K562 (cell line): Measurements from ENCODE around the gene NTM. TPM values are rescaled to one million over a fixed set of nuclear protein-coding genes. Genes with fewer than 3 reads are reported as not detected.

Experiments used
- ATAC-seq: fragments of 200-7000 bp; cut with Tn5 transposase; 3 replicates; pipeline ENCODE4 v1.9.1; 2020; ENCODE audit warnings: moderate library complexity
- BruUV-seq: library from RNA; stranded (reverse); fragments of 400-500 nt; replicated peaks from 2 replicates; lab custom pipeline; 2021; lab: Mats Ljungman, UMichigan
- CTCF ChIA-PET: fragments of 300-600 bp; formaldehyde crosslinking; extraction: SDS; loops from one replicate; lab custom pipeline; 2021; ENCODE audit warnings: low intra/inter-chr PET ratio; lab: Yijun Ruan, JAX
- POLR2A ChIA-PET: fragments of 300-600, 350-650 bp; sonication (Branson Sonifier 250); formaldehyde crosslinking; extraction: SDS; loops from one replicate; lab custom pipeline; 2021; ENCODE audit warnings: antibody characterized with exemption, inconsistent platforms; lab: Yijun Ruan, JAX
- DNase-seq, 4 experiments: peaks; one replicate each; pipeline versions ENCODE4 v3.0.0 to v3.0.0-alpha.2; 2011 to 2018; ENCODE audit warnings: low spot score in 3 of 4, mixed read lengths in 3 of 4; ENCODE audit errors: extremely low read depth in 1 of 4
- FAIRE-seq: peaks from 2 replicates; lab custom pipeline; 2011; peaks lifted over from hg19 to GRCh38; lab: Jason Lieb, UNC
- H2AFZ ChIP-seq: 2 replicates; pipeline ENCODE4 v1.6.0; 2011; ENCODE audit warnings: low read depth, low read length, control low read depth, inconsistent platforms
- H3K27ac ChIP-seq: fragments of 200-600 bp; 3 replicates; pipeline ENCODE4 v1.8.0; 2011; ENCODE audit warnings: low read depth, mild to moderate bottlenecking, control low read depth, inconsistent platforms, low read length, moderate library complexity, mixed read lengths; ENCODE audit errors: extremely low read depth
- H3K27me3 ChIP-seq, 2 experiments: fragments of 300-600 bp in 1 of 2; 2 replicates in 1 of 2; 3 replicates in 1 of 2; pipeline versions ENCODE4 v1.6.0 to v1.8.0; 2011; ENCODE audit warnings: inconsistent platforms in 2 of 2, low read length in 2 of 2, mild to moderate bottlenecking in 1 of 2, mixed read lengths in 1 of 2, moderate library complexity in 1 of 2; ENCODE audit not compliant: control insufficient read depth in 2 of 2, insufficient read depth in 2 of 2
- H3K36me3 ChIP-seq: fragments of 300-600 bp; 3 replicates; pipeline ENCODE4 v1.8.0; 2011; ENCODE audit warnings: mild to moderate bottlenecking, low read length, inconsistent platforms; ENCODE audit not compliant: control insufficient read depth, insufficient read depth
- H3K4me1 ChIP-seq, 2 experiments: fragments of 200-600 bp in 1 of 2; replicated peaks in 1 of 2; 2 replicates in 1 of 2; 3 replicates in 1 of 2; pipeline versions ENCODE4 v1.5.1 to v1.8.0; 2011; ENCODE audit warnings: inconsistent platforms in 2 of 2, low read length in 2 of 2, mild to moderate bottlenecking in 1 of 2, mixed read lengths in 1 of 2, moderate library complexity in 1 of 2; ENCODE audit not compliant: control insufficient read depth in 2 of 2, insufficient read depth in 2 of 2
- H3K4me2 ChIP-seq: 2 replicates; pipeline ENCODE4 v1.6.1; 2011; ENCODE audit warnings: low read length, control low read depth, inconsistent platforms, mixed read lengths; ENCODE audit not compliant: insufficient read depth
- H3K4me3 ChIP-seq: fragments of 200-600 bp; sonication (generic), shearing (Covaris generic); 2 replicates; pipeline ENCODE4 v1.5.1; 2016; ENCODE audit warnings: control low read depth, inconsistent platforms
- H3K79me2 ChIP-seq: fragments of 200-600 bp; 3 replicates; pipeline ENCODE4 v1.8.0; 2011; ENCODE audit warnings: low read length, inconsistent platforms; ENCODE audit not compliant: control insufficient read depth, insufficient read depth
- H3K9ac ChIP-seq, 2 experiments: 2 replicates each; pipeline versions ENCODE4 v1.6.0 to v1.6.1; 2011; ENCODE audit warnings: low read depth in 2 of 2, low read length in 2 of 2, control low read depth in 1 of 2, inconsistent platforms in 1 of 2, mild to moderate bottlenecking in 1 of 2, mixed read lengths in 1 of 2; ENCODE audit not compliant: insufficient read depth in 1 of 2
- H3K9me1 ChIP-seq: one replicate; pipeline ENCODE4 v1.6.0; 2011; ENCODE audit warnings: inconsistent platforms, mild to moderate bottlenecking, low read length, moderate library complexity; ENCODE audit not compliant: control insufficient read depth, insufficient read depth
- H3K9me3 ChIP-seq: replicated peaks from 2 replicates; pipeline ENCODE4 v1.5.1; 2011; ENCODE audit warnings: low read depth, low read length, inconsistent platforms; ENCODE audit not compliant: control insufficient read depth, insufficient read depth
- H4K20me1 ChIP-seq: replicated peaks from 2 replicates; pipeline ENCODE4 v1.6.1; 2011; ENCODE audit warnings: low read length, inconsistent platforms, mixed read lengths; ENCODE audit not compliant: control insufficient read depth, insufficient read depth
- ARID3B ChIP-seq: fragments of 250-450 bp; sonication (Bioruptor Pico); IDR thresholded peaks from 2 replicates; pipeline ENCODE4 v1.4.0; 2020; ENCODE audit warnings: borderline replicate concordance
- FOSL1 ChIP-seq: fragments of 200-800 bp; sonication (Bioruptor generic); conservative IDR thresholded peaks from 2 replicates; pipeline ENCODE4 v1.6.1; 2016; ENCODE audit warnings: missing genetic modification characterization, missing compliant biosample characterization
- GABPB1 ChIP-seq: sonication (generic); formaldehyde crosslinking; IDR thresholded peaks from 2 replicates; pipeline ENCODE4 v1.8.0; 2022; ENCODE audit warnings: mild to moderate bottlenecking, missing genetic modification reagents
- IRF1 ChIP-seq: sonication (generic); formaldehyde crosslinking; IDR thresholded peaks from 2 replicates; pipeline ENCODE4 v1.8.0; 2022; ENCODE audit warnings: missing genetic modification reagents, mild to moderate bottlenecking, borderline replicate concordance
- NELFE ChIP-seq: IDR thresholded peaks from 2 replicates; pipeline ENCODE4 v1.6.1; 2011; ENCODE audit warnings: mild to moderate bottlenecking; ENCODE audit not compliant: insufficient read depth, insufficient read length
- PML ChIP-seq: IDR thresholded peaks from 2 replicates; pipeline ENCODE4 v1.6.1; 2012; ENCODE audit warnings: low read length, inconsistent platforms
- RBM17 ChIP-seq: fragments of 200-400 bp; formaldehyde crosslinking; IDR thresholded peaks from 2 replicates; pipeline ENCODE4 v1.6.1; 2017; ENCODE audit warnings: low read depth, mild to moderate bottlenecking, low read length, borderline replicate concordance
- SMAD1 ChIP-seq: fragments of 150-350 bp; IDR thresholded peaks from 2 replicates; pipeline ENCODE4 v1.6.1; 2014; ENCODE audit warnings: low read length, low read depth; ENCODE audit not compliant: partially characterized antibody
- ZBTB8A ChIP-seq: fragments of 450-650 bp; IDR thresholded peaks from 2 replicates; pipeline ENCODE4 v1.6.1; 2018; ENCODE audit warnings: mild to moderate bottlenecking, moderate library complexity; ENCODE audit not compliant: partially characterized antibody
- ZBTB9 ChIP-seq: fragments of 450-650 bp; formaldehyde crosslinking; IDR thresholded peaks from 2 replicates; pipeline ENCODE4 v1.4.0; 2020; ENCODE audit warnings: mild to moderate bottlenecking, moderate library complexity
- ZNF277 ChIP-seq: fragments of 250-450 bp; sonication (Bioruptor Pico); IDR thresholded peaks from 2 replicates; pipeline ENCODE4 v1.8.0; 2022; ENCODE audit warnings: inconsistent platforms, mild to moderate bottlenecking, moderate library complexity, borderline replicate concordance
- ZNF449 ChIP-seq: fragments of 250-450 bp; sonication (Bioruptor Pico); IDR thresholded peaks from 2 replicates; pipeline ENCODE4 v1.8.0; 2022; ENCODE audit warnings: moderate library complexity, mild to moderate bottlenecking, inconsistent platforms
- ZNF764 ChIP-seq: fragments of 250-450 bp; sonication (Bioruptor Pico); IDR thresholded peaks from 2 replicates; pipeline ENCODE4 v1.4.0; 2020; ENCODE audit warnings: low read depth, mild to moderate bottlenecking, moderate library complexity
- WGBS: fragments of 100-300 bp; shearing (Covaris generic); methylation state at CpG from one replicate; pipeline ENCODE4 v1.1.6; 2016; ENCODE audit warnings: low coverage, mixed read lengths; ENCODE audit not compliant: insufficient coverage; ENCODE audit errors: missing lambda C conversion rate; 5-methylcytosine and 5-hydroxymethylcytosine counted together
- in situ Hi-C: fragments of 300-500 bp; cut with MboI; formaldehyde crosslinking; loops from 4 replicates; pipeline ENCODE4 v1.15.0; 2018; ENCODE audit warnings: inconsistent platforms, mixed read lengths
- intact Hi-C: fragments of 100-400 bp; cut with micrococcal nuclease; formaldehyde crosslinking; loops from 2 replicates; pipeline ENCODE4 v1.14.2; 2022
- polyA plus RNA-seq, 8 experiments: library from polyadenylated mRNA; depleted of rRNA in 4 of 8; stranded (reverse) in 5 of 8; unstranded in 3 of 8; fragments of >200 nt; fragmentation: Nextera tagmentation in 2 of 8; fragmentation: Illumina TruSeq in 1 of 8; extraction: Ambion mirVana in 2 of 8; extraction: Trizol in 1 of 8; gene quantifications; 2 replicates each; pipeline versions ENCODE4 v1.2.1 to v1.2.3, GENCODE V29; 2011 to 2014; ENCODE audit warnings: inconsistent platforms in 1 of 8, missing spikeins in 1 of 8
- total RNA-seq, 7 experiments: library from RNA; depleted of rRNA in 6 of 7; stranded (reverse); fragments of >200 nt in 6 of 7; fragmentation: Illumina TruSeq in 2 of 7; extraction: Trizol in 2 of 7; gene quantifications; 2 replicates each; pipeline versions ENCODE4 v1.2.1 to v1.2.3, GENCODE V29; 2011 to 2021; ENCODE audit warnings: low replicate concordance in 1 of 7

Gene NTM
- total and polyA plus RNA-seq, 9 of the 15 experiments (the other 6 are each of a cell fraction or from before 2014, with no cell fraction given) = not detected

- TF ChIP-seq SMAD1 (no peak), ARID3B (CRISPR knock-in tag) (no peak), IRF1 (CRISPR knock-in tag) (no peak), RBM17 (no peak)
Observed at GRCh38 chr11:131868629-131869507, 498.5 kb downstream of the NTM start (continued).

- Histone ChIP-seq H2AFZ (no peak overlapping the region), H3K79me2 (no peaks in the 10 kb centered on the region), H3K4me1 (no peaks in the 10 kb centered on the region), H4K20me1 (no peaks in the 10 kb centered on the region), H3K27me3 (no peaks in the 10 kb centered on the region), H3K9ac (no peak overlapping the region), H3K9me1 (no peaks in the 10 kb centered on the region), H3K4me2 (no peak overlapping the region), H3K36me3 (no peaks in the 10 kb centered on the region), H3K9me3 (no peaks in the 10 kb centered on the region; the same call in 1 of the 2 replicates), H3K4me3 (no peak overlapping the region), H3K27ac (no peak overlapping the region)
- FAIRE-seq (no peak), DNase-seq (no peak), ATAC-seq (no peak)
- WGBS = 0% methylated on average over 2 of the region's 2 CpGs
- BruUV-seq = no TSS peak
- in situ Hi-C loops (no loop called here), intact Hi-C loops (no loop called here)
- ChIA-PET POLR2A (interaction anchor here (0.6 kb wide), 1 partner anchor 12 kb away, joined by 3 read pairs; no protein-coding TSS in a partner anchor), CTCF (no interaction called here)
- TF ChIP-seq NELFE (no peak), ZBTB9 (CRISPR knock-in tag) (no peak), ZNF277 (no peak), ZNF764 (CRISPR knock-in tag) (no peak), ZBTB8A (no peak), FOSL1 (tag) (no peak), PML (no peak), ZNF449 (no peak), GABPB1 (CRISPR knock-in tag) (no peak)
Observed at GRCh38 chr11:131870305-131870704, 499.9 kb downstream of the NTM start.
